Measurements from ENCODE around the gene FBH1. TPM values are rescaled to one million over a fixed set of nuclear protein-coding genes. Genes with fewer than 3 reads are reported as not detected.

Gene FBH1
- 117 and 120 TPM in 2 replicates for total RNA-seq

GRCh38 chr10:5889624-5890451 is at the start of gene FBH1, which contains the start of gene ANKRD16:
Gene FBH1 (plus strand): TSS chr10:5890243. CDS start chr10:5890346, 103 bp downstream.
Gene ANKRD16 (minus strand): TSS chr10:5889893. CDS start chr10:5889354, 539 bp downstream.

GRCh38 chr10:5977471-5978229 is 87.6 kb downstream of the FBH1 start, which contains the start of gene IL15RA:
Gene IL15RA (minus strand): TSS chr10:5977543. CDS start chr10:5977492, 51 bp downstream.

Other genes with a start within 250 kb of the FBH1 start
- gene ASB13, start 223.6 kb upstream of the FBH1 start, total RNA-seq: 8.2 and 13.0 TPM in 2 replicates
- 83.7 and 87.6 TPM in 2 replicates for gene TASOR2, start 205.4 kb upstream of the FBH1 start, total RNA-seq
- 449 and 598 TPM in 2 replicates for gene GDI2, start 76.8 kb upstream of the FBH1 start, total RNA-seq
- gene ANKRD16, start 350 bp upstream of the FBH1 start, total RNA-seq: 4.4 and 9.3 TPM in 2 replicates
- 1.7 and 3.7 TPM in 2 replicates for gene IL15RA, start 87.3 kb downstream of the FBH1 start, total RNA-seq
- gene IL2RA, start 172.1 kb downstream of the FBH1 start, total RNA-seq: not detected in 2 replicates
- 36.4 and 60.8 TPM in 2 replicates for gene RBM17, start 198.8 kb downstream of the FBH1 start, total RNA-seq